IgD-negative memory B cell (primary cell): ENCODE results near the gene RNF207. TPM values are rescaled to one million over a fixed set of nuclear protein-coding genes. Genes with fewer than 3 reads are reported as not detected.

ENCODE experiments used
- H3K27ac Mint-ChIP-seq, 3 donors: one replicate each; pipeline ENCODE4 v1.8.0; 2020 to 2022; ENCODE audit warnings: mild to moderate bottlenecking in 3 of 3, mixed read lengths in 3 of 3, moderate library complexity in 1 of 3
- H3K27me3 Mint-ChIP-seq: one replicate; pipeline ENCODE4 v1.8.0; 2021; ENCODE audit warnings: mixed read lengths
- H3K36me3 Mint-ChIP-seq: one replicate; pipeline ENCODE4 v1.8.0; 2020; ENCODE audit warnings: mild to moderate bottlenecking, mixed read lengths
- H3K4me1 Mint-ChIP-seq, 3 donors: one replicate each; pipeline ENCODE4 v1.8.0; 2020 to 2022; ENCODE audit warnings: mixed read lengths in 3 of 3, mild to moderate bottlenecking in 1 of 3
- H3K4me3 Mint-ChIP-seq, 4 donors: one replicate each; pipeline ENCODE4 v1.8.0; 2020 to 2022; ENCODE audit warnings: mild to moderate bottlenecking in 4 of 4, mixed read lengths in 4 of 4, moderate library complexity in 3 of 4
- H3K9me3 Mint-ChIP-seq, 3 donors: one replicate each; pipeline ENCODE4 v1.8.0; 2020 to 2021; ENCODE audit warnings: mixed read lengths in 3 of 3, mild to moderate bottlenecking in 1 of 3
- polyA plus RNA-seq: library from polyadenylated mRNA; unstranded; fragments of 300-500 nt; fragmentation: Illumina TruSeq; gene quantifications from one replicate; pipeline ENCODE4 v1.2.3, GENCODE V29; 2021

Gene RNF207
- polyA plus RNA-seq, 1 donor from 2014 or later = 0.23 TPM

DNA sequence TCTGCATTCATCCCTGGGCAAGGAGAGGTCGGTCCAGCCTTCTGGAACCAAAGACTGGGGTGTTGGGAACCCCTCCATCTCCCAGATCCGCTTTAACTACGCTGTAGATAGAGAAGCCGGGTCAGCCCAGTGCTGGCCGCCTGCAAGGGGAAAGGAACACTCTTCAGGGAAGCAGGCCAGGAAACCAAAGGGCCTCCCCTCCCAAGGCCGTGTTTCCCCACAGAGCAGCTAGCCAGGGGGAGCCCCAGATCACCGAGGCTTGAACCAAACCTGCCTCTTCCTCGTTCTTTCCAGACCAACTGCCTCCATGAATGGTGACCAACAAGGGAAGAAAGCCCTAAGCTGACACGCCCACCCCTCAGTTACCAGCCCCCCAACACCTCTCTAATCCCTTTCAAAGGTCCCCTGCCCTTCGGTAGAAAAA is 24.6 kb upstream of the RNF207 start:
- Mint-ChIP-seq H3K36me3 (peaks cover 2% of the 10 kb centered on the region), H3K9me3 (no peaks in the 10 kb centered on the region), H3K27me3 (peaks cover 40% of the 10 kb centered on the region), H3K4me1 (peaks cover 9 to 17% (median 10%) of the 10 kb centered on the region in 3 donors), H3K4me3 (peak overlapping the region in 3 of 4 donors; percentile 28 to 65 (median 65)), H3K27ac (no peak overlapping the region)

DNA sequence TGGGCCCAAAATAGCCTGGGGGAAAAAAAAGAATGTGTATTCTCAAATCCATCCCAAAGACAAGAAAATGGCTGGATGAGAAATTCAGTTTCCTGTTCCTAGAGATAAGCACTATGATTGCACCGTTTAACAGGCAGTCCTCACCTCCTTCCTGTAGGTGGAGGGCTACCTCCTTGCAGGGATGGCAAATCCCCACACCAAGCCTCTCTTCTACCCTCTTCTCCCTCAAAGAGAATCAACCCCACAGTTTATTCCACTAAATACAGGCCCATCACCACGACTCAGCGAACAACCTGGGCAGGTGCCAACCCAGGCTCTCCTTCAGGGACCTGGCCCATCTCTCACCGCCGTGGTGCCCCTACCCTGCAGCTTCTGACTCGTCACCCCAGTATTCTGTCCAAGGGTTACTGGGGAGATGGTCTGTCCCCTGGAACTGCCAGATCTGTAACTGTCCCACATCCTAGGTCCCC is 22.4 kb upstream of the RNF207 start:
- Mint-ChIP-seq H3K4me3 (no peak overlapping the region), H3K4me1 (peaks cover 9 to 17% (median 10%) of the 10 kb centered on the region in 3 donors), H3K9me3 (no peaks in the 10 kb centered on the region), H3K36me3 (peaks cover 4% of the 10 kb centered on the region), H3K27me3 (peaks cover 21% of the 10 kb centered on the region), H3K27ac (peak overlapping the region in 1 of 3 donors; percentile 64)

DNA sequence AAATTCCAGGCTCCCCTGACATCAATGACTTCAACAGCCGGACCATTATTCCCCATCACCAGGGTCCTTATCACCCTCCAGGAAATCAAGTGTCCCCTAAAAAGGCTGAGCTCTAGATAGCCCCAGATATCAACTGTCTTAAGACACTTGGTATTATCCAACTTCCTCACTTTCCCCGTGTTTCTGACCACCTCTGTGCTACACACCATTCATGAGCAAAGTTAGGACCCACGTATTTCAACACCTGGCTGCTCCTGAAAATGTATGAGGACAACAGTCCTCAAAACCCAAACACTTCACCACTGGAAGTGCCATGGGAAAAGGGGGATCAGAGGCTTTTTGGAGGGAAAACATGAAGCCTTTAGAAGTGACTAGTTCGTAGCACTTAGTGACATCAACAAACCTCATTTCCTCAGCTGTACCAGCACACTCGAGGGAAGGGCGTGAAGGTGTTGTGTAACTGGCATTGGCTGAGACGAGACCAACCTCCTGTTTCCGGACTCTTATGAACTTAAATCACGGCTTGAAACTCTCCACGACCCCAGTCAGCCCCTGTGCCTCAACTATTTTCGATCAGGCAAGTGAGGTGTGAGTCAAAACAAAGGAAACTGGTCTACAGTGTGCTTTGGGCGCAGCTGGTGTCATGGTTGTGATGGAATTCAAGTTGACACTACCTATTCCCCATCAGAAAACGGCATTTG is 21.7 kb upstream of the RNF207 start:
- Mint-ChIP-seq H3K4me3 (no peak overlapping the region), H3K9me3 (no peaks in the 10 kb centered on the region), H3K27ac (peak overlapping the region in 1 of 3 donors; percentile 64), H3K4me1 (peaks cover 10 to 17% (median 14%) of the 10 kb centered on the region in 3 donors), H3K36me3 (peaks cover 4% of the 10 kb centered on the region), H3K27me3 (peaks cover 16% of the 10 kb centered on the region)

DNA sequence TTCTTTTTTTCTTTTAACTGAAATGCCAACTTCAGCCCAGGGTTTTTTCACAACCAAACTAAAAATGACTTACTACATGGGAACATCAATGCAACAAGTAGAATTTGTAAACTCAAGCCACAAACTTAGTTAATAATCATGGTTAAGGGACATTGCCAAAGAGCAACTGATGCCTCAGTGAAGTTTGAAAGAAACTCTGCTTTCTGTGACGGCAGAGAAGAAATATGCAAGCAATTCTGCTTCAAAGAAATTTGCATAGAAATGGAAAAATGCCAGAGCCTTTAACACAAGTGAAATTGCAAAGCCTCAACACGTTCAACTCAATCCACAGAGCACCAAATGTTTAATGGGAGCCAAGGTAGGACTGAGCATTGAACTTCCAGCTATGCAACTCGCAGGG is 20.8 kb upstream of the RNF207 start:
- Mint-ChIP-seq H3K4me3 (no peak overlapping the region), H3K9me3 (no peaks in the 10 kb centered on the region), H3K27ac (no peak overlapping the region), H3K27me3 (peaks cover 16% of the 10 kb centered on the region), H3K4me1 (peaks cover 10 to 20% (median 14%) of the 10 kb centered on the region in 3 donors), H3K36me3 (peaks cover 6% of the 10 kb centered on the region)

DNA sequence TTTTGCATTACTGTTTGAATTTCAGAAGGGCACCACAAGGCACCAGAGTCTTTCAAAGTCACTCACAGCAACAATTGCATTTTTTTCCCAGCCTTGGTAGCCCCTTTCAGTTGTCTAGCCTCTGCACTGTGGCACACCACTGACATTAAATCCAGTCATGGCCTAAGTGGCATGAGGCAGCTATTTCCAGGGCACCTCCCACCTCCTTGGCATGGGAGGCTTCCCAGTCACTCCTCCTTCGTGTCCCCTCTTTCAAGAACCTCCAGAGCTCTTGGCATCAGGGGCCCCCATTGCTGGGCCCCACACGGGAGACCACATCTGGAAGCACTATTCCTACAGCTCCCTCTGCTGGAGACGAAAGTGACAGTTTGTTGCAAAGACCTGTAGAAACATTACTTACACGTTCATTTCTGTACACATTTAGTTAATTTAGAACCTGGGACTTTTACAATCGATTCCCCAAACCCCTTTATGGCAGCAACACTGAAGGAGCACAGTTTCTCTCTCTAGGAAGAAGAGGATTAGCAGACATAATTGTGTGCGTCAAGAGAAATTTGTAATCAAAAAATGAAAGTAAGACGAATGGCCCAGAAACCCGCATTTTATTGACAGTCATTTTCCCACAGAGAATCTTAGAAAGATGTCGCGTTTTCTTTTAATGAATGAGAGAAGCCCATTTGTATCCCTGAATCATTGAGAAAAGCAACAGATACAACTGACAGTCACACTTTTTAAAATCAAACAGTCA is 20.1 kb upstream of the RNF207 start:
- H3K27me3 Mint-ChIP-seq = peaks cover 15% of the 10 kb centered on the region
- no peaks in the 10 kb centered on the region for H3K9me3 Mint-ChIP-seq
- peak overlapping the region in 1 of 4 donors; percentile 37 for H3K4me3 Mint-ChIP-seq
- H3K4me1 Mint-ChIP-seq = peaks cover 10 to 17% (median 14%) of the 10 kb centered on the region in 3 donors
- H3K27ac Mint-ChIP-seq = peak overlapping the region in 1 of 3 donors; percentile 69
- peaks cover 6% of the 10 kb centered on the region for H3K36me3 Mint-ChIP-seq

DNA sequence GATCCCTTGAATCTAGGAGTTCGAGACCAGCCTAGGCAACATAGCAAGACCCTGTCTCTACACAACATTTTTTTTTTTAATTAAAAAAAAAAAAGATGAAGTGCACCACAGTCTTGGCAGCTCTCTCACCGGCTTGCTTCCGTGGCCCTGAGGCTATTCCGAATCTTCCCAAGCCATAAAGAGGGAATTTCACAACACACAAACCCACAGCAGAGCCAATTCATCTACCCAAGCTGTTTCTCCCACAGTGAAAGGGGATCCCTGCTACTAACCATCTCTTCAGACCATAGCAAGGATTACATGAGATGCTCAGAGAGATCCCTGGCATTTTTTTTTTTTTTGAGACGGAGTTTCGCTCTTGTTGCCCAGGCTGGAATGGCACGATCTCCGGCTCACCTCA is 17.5 kb upstream of the RNF207 start:
- peaks cover 2 to 12% (median 9%) of the 10 kb centered on the region in 3 donors for H3K4me1 Mint-ChIP-seq
- H3K27me3 Mint-ChIP-seq = no peaks in the 10 kb centered on the region
- H3K27ac Mint-ChIP-seq = no peak overlapping the region
- no peak overlapping the region for H3K4me3 Mint-ChIP-seq
- peaks cover 6% of the 10 kb centered on the region for H3K36me3 Mint-ChIP-seq
- H3K9me3 Mint-ChIP-seq = no peaks in the 10 kb centered on the region

DNA sequence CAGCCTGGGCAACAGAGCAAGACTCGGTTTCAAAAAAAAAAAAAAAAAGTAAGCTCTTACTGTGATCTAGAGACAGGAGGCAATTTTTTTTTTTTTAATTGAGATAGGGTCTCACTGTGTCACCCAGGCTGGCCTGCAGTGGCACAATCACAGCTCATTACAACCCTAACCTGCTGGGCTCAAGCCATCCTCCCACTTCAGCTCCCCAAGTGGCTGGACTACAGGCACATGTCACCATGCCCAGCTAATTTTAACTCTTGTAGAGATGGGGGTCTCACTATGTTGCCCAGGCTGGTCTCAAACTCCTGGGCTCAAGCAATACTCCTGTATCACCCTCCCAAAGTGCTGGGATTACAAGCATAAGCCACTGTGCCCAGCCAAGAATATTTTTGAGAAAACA is 14.0 kb upstream of the RNF207 start:
- Mint-ChIP-seq H3K27me3 (no peaks in the 10 kb centered on the region), H3K4me3 (no peak overlapping the region), H3K27ac (no peak overlapping the region), H3K36me3 (peaks cover 8% of the 10 kb centered on the region), H3K4me1 (peaks cover 6 to 19% (median 13%) of the 10 kb centered on the region in 3 donors), H3K9me3 (no peaks in the 10 kb centered on the region)

DNA sequence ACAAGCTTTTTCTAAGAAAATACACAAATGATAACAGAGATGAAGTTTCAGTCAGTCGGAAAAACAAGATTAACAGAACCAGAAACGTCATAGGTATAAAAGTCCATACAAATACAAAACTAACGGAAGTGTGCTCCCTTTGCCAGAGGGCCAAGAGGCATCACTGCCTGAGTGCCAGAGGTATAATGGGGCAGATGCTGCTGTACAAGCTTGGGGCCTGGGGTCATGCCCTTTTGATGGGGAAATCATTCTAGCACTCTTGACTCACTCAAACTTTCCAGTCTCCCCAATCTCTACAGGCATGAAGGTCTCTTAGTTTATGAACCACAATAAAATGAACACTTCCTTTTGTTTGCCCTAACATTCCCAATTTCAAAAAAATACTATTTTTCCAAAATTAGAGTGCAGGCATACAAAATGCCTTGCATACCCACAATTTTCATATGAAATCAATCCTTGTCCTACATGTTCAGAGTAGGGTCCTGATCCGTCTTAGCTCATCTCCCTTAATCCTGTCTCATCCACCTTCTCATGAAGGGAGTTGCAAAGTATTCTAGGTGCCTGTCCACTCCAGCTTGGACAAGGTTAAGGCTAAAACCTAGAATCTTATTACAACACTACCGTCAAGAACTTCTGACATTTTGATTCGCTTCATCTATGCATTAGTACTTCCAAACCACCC is 8.0 kb upstream of the RNF207 start:
- H3K36me3 Mint-ChIP-seq = peaks cover 4% of the 10 kb centered on the region
- peak overlapping the region; percentile 79 to 86 (median 81) for H3K27ac Mint-ChIP-seq
- H3K4me3 Mint-ChIP-seq = peak overlapping the region; percentile 89 to 99 (median 94)
- H3K27me3 Mint-ChIP-seq = no peaks in the 10 kb centered on the region
- peaks cover 31 to 35% (median 35%) of the 10 kb centered on the region in 3 donors for H3K4me1 Mint-ChIP-seq
- no peaks in the 10 kb centered on the region for H3K9me3 Mint-ChIP-seq

DNA sequence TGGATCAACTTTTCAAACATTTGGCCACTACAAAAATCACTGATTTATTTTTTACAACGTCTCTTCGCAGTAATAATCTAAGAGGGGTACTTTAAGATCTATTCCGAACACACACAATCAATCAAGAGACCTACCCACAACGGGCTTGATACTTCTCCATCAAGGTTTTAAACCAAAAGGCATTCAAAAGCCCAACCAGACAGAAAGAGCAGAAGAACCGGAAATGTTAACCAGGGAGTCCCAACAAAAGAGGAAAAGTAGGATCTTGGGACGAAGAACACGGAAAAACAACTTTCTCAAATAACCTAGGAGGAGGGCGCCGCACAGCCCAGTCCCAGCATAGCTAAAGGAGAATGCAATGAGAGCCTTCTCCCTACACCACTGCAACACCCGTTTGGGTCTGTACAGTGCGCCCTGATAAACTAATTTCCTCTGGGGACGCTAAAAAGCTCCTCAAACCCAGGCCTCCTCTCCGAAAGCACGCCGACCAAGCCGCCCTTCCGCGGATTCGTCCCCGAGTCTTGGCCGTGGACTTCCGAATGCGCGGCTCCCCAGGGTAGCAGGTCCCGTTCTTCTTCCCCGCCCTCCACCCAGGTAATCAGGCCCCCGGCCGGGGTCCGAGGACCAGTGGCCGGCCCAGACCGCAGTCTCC is 7.1 kb upstream of the RNF207 start:
- peaks cover 31 to 34% (median 33%) of the 10 kb centered on the region in 3 donors for H3K4me1 Mint-ChIP-seq
- no peaks in the 10 kb centered on the region for H3K27me3 Mint-ChIP-seq
- peak overlapping the region; percentile 79 to 86 (median 81) for H3K27ac Mint-ChIP-seq
- H3K36me3 Mint-ChIP-seq = peaks cover 4% of the 10 kb centered on the region
- no peaks in the 10 kb centered on the region for H3K9me3 Mint-ChIP-seq
- peak overlapping the region; percentile 89 to 99 (median 94) for H3K4me3 Mint-ChIP-seq

DNA sequence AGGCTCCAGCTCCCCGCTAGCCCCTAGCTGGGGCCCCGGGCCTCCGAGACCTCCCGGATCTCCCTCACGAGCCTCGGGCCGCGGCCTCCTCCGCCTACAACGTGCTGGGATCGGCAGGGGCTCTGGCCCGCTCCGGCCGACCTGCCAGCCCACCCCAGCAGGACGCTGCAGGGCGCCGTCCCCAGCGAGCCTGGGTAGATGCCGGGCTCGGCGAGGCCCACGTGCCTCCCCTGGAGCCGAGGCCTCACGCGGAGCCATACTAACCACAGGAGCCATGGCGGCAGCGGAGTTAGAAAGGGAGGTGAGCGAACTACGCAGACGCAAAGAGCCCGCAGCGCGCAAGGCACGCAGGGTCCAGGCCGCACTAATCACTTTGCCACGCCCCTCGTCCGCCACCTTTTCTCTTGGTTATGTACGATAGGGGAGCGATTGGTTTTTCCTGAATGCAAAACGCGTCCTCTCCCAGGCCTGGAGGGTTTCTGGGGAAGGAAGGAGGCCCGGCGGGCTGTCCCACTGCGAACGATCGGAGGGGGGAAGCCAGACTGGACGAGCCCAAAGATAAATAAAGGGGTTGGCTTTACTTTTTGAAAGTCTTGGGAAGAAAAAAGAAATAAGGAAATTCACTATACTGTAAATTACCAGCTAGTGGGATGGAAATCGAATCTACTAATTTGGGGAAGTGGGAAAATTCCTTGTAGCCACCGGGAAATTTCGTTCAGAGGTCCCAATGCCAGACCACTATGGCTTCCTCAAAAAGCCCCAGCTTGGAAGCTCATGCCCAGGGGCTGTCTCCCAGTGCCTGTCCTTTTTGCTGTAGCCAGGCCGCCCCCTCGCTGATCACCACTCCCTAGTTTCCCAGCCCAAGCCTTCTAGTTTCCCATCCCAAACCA is 6.4 kb upstream of the RNF207 start, which contains the start of gene RPL22:
RPL22 (minus strand) TSS at position 298 of the 890 bp plus-strand sequence; CDS start at position 276, 22 bp downstream.
- H3K9me3 Mint-ChIP-seq = no peaks in the 10 kb centered on the region
- H3K36me3 Mint-ChIP-seq = peaks cover 4% of the 10 kb centered on the region
- H3K4me1 Mint-ChIP-seq = peaks cover 31 to 34% (median 33%) of the 10 kb centered on the region in 3 donors
- H3K27me3 Mint-ChIP-seq = peaks cover 2% of the 10 kb centered on the region
- H3K27ac Mint-ChIP-seq = peak within 1 kb of the TSS; percentile 79 to 93 (median 86)
- H3K4me3 Mint-ChIP-seq = peak within 1 kb of the TSS; percentile 89 to 99 (median 94)

DNA sequence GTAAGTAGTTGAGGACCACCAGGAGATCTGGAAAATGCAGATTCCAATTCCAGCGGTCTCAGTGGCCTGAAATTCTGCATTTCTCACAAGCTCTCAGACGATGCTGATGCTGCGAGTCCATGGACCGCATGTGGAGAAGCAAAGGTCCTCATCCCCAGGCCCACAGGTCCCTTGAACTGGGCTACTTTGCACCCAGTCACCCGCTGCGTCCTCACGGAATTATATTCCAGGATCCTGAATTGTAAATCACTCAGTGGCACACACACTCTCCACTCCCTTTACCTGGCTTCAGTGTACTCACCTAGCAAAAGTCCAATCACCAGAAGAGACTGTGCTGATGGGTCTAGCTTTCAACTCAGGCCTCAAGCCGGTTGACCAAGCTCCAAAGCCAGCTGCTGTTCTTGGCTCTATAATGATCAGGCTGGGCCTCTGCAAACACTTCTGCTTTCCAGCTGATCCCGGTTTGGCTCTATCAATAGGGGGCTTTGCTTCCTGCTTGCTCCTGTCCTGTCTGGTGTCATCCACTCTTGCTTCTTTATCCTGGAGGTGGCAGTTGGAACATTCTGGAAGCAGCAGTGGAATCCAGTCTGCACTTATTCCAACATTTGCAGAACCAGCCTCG is 5.6 kb upstream of the RNF207 start:
- Mint-ChIP-seq H3K27me3 (peaks cover 9% of the 10 kb centered on the region), H3K4me3 (peak overlapping the region; percentile 89 to 99 (median 94)), H3K27ac (peak overlapping the region; percentile 79 to 93 (median 86)), H3K36me3 (peaks cover 4% of the 10 kb centered on the region), H3K4me1 (peaks cover 31 to 36% (median 33%) of the 10 kb centered on the region in 3 donors), H3K9me3 (no peaks in the 10 kb centered on the region)

DNA sequence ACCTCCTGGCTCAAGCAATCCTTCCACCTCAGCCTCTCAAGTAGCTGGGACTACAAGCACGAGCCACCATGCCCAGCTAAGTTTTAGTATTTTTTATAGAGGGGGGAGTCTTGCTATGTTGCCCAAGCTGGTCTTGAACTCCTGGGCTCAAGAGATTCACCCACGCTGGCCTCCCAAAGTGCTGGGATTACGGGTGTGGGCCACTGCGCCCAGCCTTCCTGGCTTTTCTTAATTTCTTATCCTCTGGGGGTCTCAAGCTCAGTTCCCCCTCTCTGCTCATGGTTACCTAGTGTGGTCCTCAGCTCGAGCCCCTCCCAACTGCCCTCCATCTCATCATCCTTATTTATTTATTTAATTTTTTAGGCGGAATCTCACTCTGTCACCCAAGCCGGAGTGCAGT is 3.7 kb upstream of the RNF207 start:
- peaks cover 13% of the 10 kb centered on the region for H3K27me3 Mint-ChIP-seq
- no peaks in the 10 kb centered on the region for H3K9me3 Mint-ChIP-seq
- no peak overlapping the region for H3K27ac Mint-ChIP-seq
- peaks cover 1% of the 10 kb centered on the region for H3K36me3 Mint-ChIP-seq
- H3K4me1 Mint-ChIP-seq = peaks cover 22 to 32% (median 24%) of the 10 kb centered on the region in 3 donors
- peak overlapping the region in 3 of 4 donors; percentile 20 to 58 (median 38) for H3K4me3 Mint-ChIP-seq

DNA sequence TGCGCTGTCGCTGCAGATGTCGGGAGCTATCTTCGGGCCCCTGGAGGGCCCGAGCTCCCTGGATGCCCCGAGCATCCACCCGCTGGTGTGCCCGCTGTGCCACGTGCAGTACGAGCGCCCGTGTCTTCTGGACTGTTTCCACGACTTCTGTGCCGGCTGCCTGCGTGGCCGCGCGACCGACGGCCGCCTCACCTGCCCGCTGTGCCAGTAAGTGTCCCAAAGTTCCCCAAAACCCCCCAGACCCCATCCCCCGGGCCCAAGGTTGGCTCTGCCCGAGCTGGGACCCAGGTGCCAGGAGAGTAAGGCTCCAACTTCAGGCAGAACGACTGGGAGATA is 569 bp downstream of the RNF207 start:
- peaks cover 1% of the 10 kb centered on the region for H3K36me3 Mint-ChIP-seq
- H3K27me3 Mint-ChIP-seq = peaks cover 25% of the 10 kb centered on the region
- peak overlapping the region; percentile 54 to 80 (median 68) for H3K4me3 Mint-ChIP-seq
- no peaks in the 10 kb centered on the region for H3K9me3 Mint-ChIP-seq
- peaks cover 0 to 8% (median 0%) of the 10 kb centered on the region in 3 donors for H3K4me1 Mint-ChIP-seq
- H3K27ac Mint-ChIP-seq = no peak overlapping the region
